HepG2 (cell line): ENCODE data around the gene MED13L. TPM values are rescaled to one million over a fixed set of nuclear protein-coding genes. Genes with fewer than 3 reads are reported as not detected.

Experiments
- ATAC-seq: fragments of 200-7000 bp; cut with Tn5 transposase; 3 replicates; pipeline ENCODE4 v1.9.1; 2020; ENCODE audit warnings: mild to moderate bottlenecking, moderate library complexity
- BruUV-seq: library from RNA; stranded (reverse); fragments of 400-500 nt; replicated peaks from 2 replicates; lab custom pipeline; 2021; lab: Mats Ljungman, UMichigan
- CTCF ChIA-PET: fragments of 300-600 bp; formaldehyde crosslinking; extraction: SDS; loops from one replicate; lab custom pipeline; 2021; ENCODE audit warnings: low total read pairs, inconsistent platforms, low intra/inter-chr PET ratio; lab: Yijun Ruan, JAX
- POLR2A ChIA-PET: fragments of 350-600 bp; sonication (Branson Sonifier 250); formaldehyde crosslinking; loops from one replicate; lab custom pipeline; 2020; ENCODE audit warnings: antibody characterized with exemption, inconsistent platforms; lab: Yijun Ruan, JAX
- DNase-seq: peaks from one replicate; pipeline ENCODE4 v3.0.0-alpha.2; 2015; ENCODE audit warnings: low spot score
- FAIRE-seq: peaks from 3 replicates; lab custom pipeline; 2011; peaks lifted over from hg19 to GRCh38; lab: Jason Lieb, UNC
- H2AFZ ChIP-seq: one replicate; pipeline ENCODE4 v1.6.1; 2011; ENCODE audit warnings: low read length, inconsistent platforms
- H3K27ac ChIP-seq: fragments of 300-600 bp; 3 replicates; pipeline ENCODE4 v1.8.0; 2011; ENCODE audit warnings: mixed run types, mild to moderate bottlenecking, mixed read lengths, low read length, inconsistent platforms; ENCODE audit not compliant: insufficient read depth; ENCODE audit errors: extremely low read length
- H3K27me3 ChIP-seq, 2 experiments: fragments of 200-600 bp in 1 of 2; 2 replicates in 1 of 2; 3 replicates in 1 of 2; pipeline versions ENCODE4 v1.6.0 to v1.8.0; 2011; ENCODE audit warnings: low read length in 2 of 2, mild to moderate bottlenecking in 2 of 2, moderate library complexity in 2 of 2, inconsistent platforms in 1 of 2; ENCODE audit not compliant: insufficient read depth in 2 of 2, control insufficient read depth in 1 of 2
- H3K36me3 ChIP-seq, 2 experiments: fragments of 200-600 bp in 1 of 2; replicated peaks in 1 of 2; 2 replicates in 1 of 2; 3 replicates in 1 of 2; pipeline versions ENCODE4 v1.5.1 to v1.8.0; 2011; ENCODE audit warnings: low read length in 2 of 2, inconsistent platforms in 1 of 2; ENCODE audit not compliant: insufficient read depth in 2 of 2, control insufficient read depth in 1 of 2
- H3K4me1 ChIP-seq: 2 replicates; pipeline ENCODE4 v1.5.1; 2012; ENCODE audit warnings: low read length, inconsistent platforms; ENCODE audit not compliant: insufficient read depth
- H3K4me2 ChIP-seq: 2 replicates; pipeline ENCODE4 v1.6.0; 2011; ENCODE audit warnings: low read depth, low read length, inconsistent platforms
- H3K4me3 ChIP-seq, 3 experiments: fragments of 200-600 bp in 1 of 3; sonication (generic), shearing (Covaris generic) in 1 of 3; replicated peaks in 1 of 3; 2 replicates each; pipeline ENCODE4 v1.5.1; 2011 to 2016; ENCODE audit warnings: low read length in 3 of 3, inconsistent platforms in 2 of 3, low read depth in 2 of 3, mild to moderate bottlenecking in 2 of 3, control low read depth in 1 of 3, mixed read lengths in 1 of 3; ENCODE audit not compliant: insufficient read depth in 1 of 3
- H3K79me2 ChIP-seq: one replicate; pipeline ENCODE4 v1.6.1; 2011; ENCODE audit warnings: low read length, inconsistent platforms; ENCODE audit not compliant: insufficient read depth
- H3K9ac ChIP-seq: 2 replicates; pipeline ENCODE4 v1.6.0; 2011; ENCODE audit warnings: mild to moderate bottlenecking, low read depth, low read length, inconsistent platforms; ENCODE audit not compliant: insufficient read depth
- H3K9me3 ChIP-seq: 2 replicates; pipeline ENCODE4 v1.5.1; 2012; ENCODE audit warnings: mild to moderate bottlenecking, low read length
- H4K20me1 ChIP-seq: 2 replicates; pipeline ENCODE4 v1.6.0; 2011; ENCODE audit warnings: inconsistent platforms, mild to moderate bottlenecking, low read length, moderate library complexity; ENCODE audit not compliant: insufficient read depth
- ATF7 ChIP-seq, 2 experiments: fragments of 450-650 bp in 1 of 2; sonication (generic) in 1 of 2; formaldehyde crosslinking in 1 of 2; IDR thresholded peaks; 2 replicates each; pipeline versions ENCODE4 v1.4.0 to v1.6.1; 2016 to 2020; ENCODE audit warnings: antibody characterized with exemption in 1 of 2, mild to moderate bottlenecking in 1 of 2, missing genetic modification reagents in 1 of 2
- BCL6 ChIP-seq: IDR thresholded peaks from 2 replicates; pipeline ENCODE4 v1.6.1; 2016; ENCODE audit warnings: missing genetic modification reagents, missing compliant biosample characterization
- CC2D1A ChIP-seq: sonication (generic); formaldehyde crosslinking; IDR thresholded peaks from 2 replicates; pipeline ENCODE4 v1.8.1; 2023; ENCODE audit warnings: mild to moderate bottlenecking, missing genetic modification reagents
- CREB3 ChIP-seq: sonication (generic); formaldehyde crosslinking; IDR thresholded peaks from 2 replicates; pipeline ENCODE4 v1.5.0; 2020; ENCODE audit warnings: missing genetic modification reagents
- ELK4 ChIP-seq: sonication (generic); formaldehyde crosslinking; IDR thresholded peaks from 2 replicates; pipeline ENCODE4 v1.9.0; 2021; ENCODE audit warnings: missing genetic modification reagents, borderline replicate concordance
- GABPB1 ChIP-seq: IDR thresholded peaks from 2 replicates; pipeline ENCODE4 v1.6.1; 2016; ENCODE audit warnings: mild to moderate bottlenecking, missing genetic modification reagents, moderate library complexity, missing compliant biosample characterization
- GLI4 ChIP-seq: sonication (generic); formaldehyde crosslinking; IDR thresholded peaks from 2 replicates; pipeline ENCODE4 v1.5.1; 2020; ENCODE audit warnings: missing genetic modification reagents, mild to moderate bottlenecking, moderate library complexity, borderline replicate concordance
- HOXA5 ChIP-seq: sonication (generic); formaldehyde crosslinking; IDR thresholded peaks from 2 replicates; pipeline ENCODE4 v1.4.0; 2020; ENCODE audit warnings: missing genetic modification reagents
- KDM5B ChIP-seq: sonication (generic); formaldehyde crosslinking; IDR thresholded peaks from 2 replicates; pipeline ENCODE4 v1.4.0; 2020; ENCODE audit warnings: missing genetic modification reagents, mild to moderate bottlenecking, borderline replicate concordance
- KLF11 ChIP-seq: IDR thresholded peaks from 2 replicates; pipeline ENCODE4 v1.6.1; 2016; ENCODE audit warnings: missing compliant biosample characterization
- RFX3 ChIP-seq: IDR thresholded peaks from 2 replicates; pipeline ENCODE4 v1.6.1; 2016; ENCODE audit warnings: missing biosample characterization, missing genetic modification reagents
- SMC3 ChIP-seq: IDR thresholded peaks from 2 replicates; pipeline ENCODE4 v1.6.1; 2011; ENCODE audit warnings: low read length, improper control_type of control experiment
- SRSF1 ChIP-seq: fragments of 200-400 bp; formaldehyde crosslinking; optimal IDR thresholded peaks from 2 replicates; pipeline ENCODE3; 2017; ENCODE audit warnings: mild to moderate bottlenecking, low read depth, low read length, moderate library complexity
- ZNF484 ChIP-seq: sonication (generic); formaldehyde crosslinking; IDR thresholded peaks from 2 replicates; pipeline ENCODE4 v1.5.1; 2020; ENCODE audit warnings: mild to moderate bottlenecking, low read depth, missing genetic modification reagents, borderline replicate concordance
- ZNF563 ChIP-seq: sonication (generic); formaldehyde crosslinking; IDR thresholded peaks from 2 replicates; pipeline ENCODE4 v1.8.0; 2022; ENCODE audit warnings: mild to moderate bottlenecking, moderate library complexity, missing genetic modification reagents
- ZNF674 ChIP-seq: sonication (generic); formaldehyde crosslinking; IDR thresholded peaks from 2 replicates; pipeline ENCODE4 v1.5.0; 2020; ENCODE audit warnings: low read depth, mild to moderate bottlenecking, missing genetic modification reagents
- ZNF747 ChIP-seq: sonication (generic); formaldehyde crosslinking; IDR thresholded peaks from 2 replicates; pipeline ENCODE4 v1.8.1; 2023; ENCODE audit warnings: missing genetic modification reagents, mild to moderate bottlenecking, borderline replicate concordance
- ZNF776 ChIP-seq: sonication (generic); formaldehyde crosslinking; IDR thresholded peaks from 2 replicates; pipeline ENCODE4 v1.4.0; 2020; ENCODE audit warnings: mild to moderate bottlenecking, missing genetic modification reagents
- whole genome bisulfite sequencing: methylation state at CpG from one replicate; pipeline ENCODE4 v1.1.6; 2017; ENCODE audit warnings: low lambda C conversion rate; 5-methylcytosine and 5-hydroxymethylcytosine counted together
- in situ Hi-C: cut with HindIII; loops from 2 replicates; pipeline ENCODE4 v1.10.0; 2017; ENCODE audit warnings: low pct_unique_long_range_greater_than_20kb; ENCODE audit not compliant: extremely low pct_ligation_motif_present
- intact Hi-C: fragments of 100-400 bp; cut with micrococcal nuclease; formaldehyde crosslinking; loops from one replicate; pipeline ENCODE4 v1.10.0; 2022; ENCODE audit not compliant: unreplicated experiment
- polyA plus RNA-seq, 8 experiments: library from polyadenylated mRNA; depleted of rRNA in 3 of 8; stranded (reverse) in 7 of 8; unstranded in 1 of 8; fragments of >200 nt; fragmentation: Illumina TruSeq in 4 of 8; extraction: Trizol in 4 of 8; gene quantifications; 2 replicates each; pipeline versions ENCODE4 v1.2.1 to v1.2.3, GENCODE V29; 2011 to 2016; ENCODE audit warnings: low read depth in 4 of 8, missing spikeins in 1 of 8, mixed read lengths in 1 of 8; ENCODE audit not compliant: insufficient read depth in 1 of 8
- total RNA-seq, 5 experiments: library from RNA; depleted of rRNA; stranded (reverse); fragments of >200 nt; fragmentation: Illumina TruSeq; extraction: Trizol; gene quantifications; 2 replicates each; pipeline ENCODE4 v1.2.3, GENCODE V29; 2016; ENCODE audit warnings: low read depth in 1 of 5

The MED13L gene
- total and polyA plus RNA-seq, 2 of the 13 experiments (the other 11 are each of a cell fraction or from before 2014, with no cell fraction given) = 24.8 to 38.9 TPM

- Histone ChIP-seq H3K4me3 (no peak overlapping the region), H3K36me3 (no peaks in the 10 kb centered on the region), H3K79me2 (peaks cover 27% of the 10 kb centered on the region), H3K27ac (no peak overlapping the region), H3K4me1 (peaks cover 65% of the 10 kb centered on the region), H3K4me2 (no peak overlapping the region), H3K9me3 (no peaks in the 10 kb centered on the region), H4K20me1 (0 out of 2 replicates have a peak, but pooled peaks cover 9% of the 10 kb centered on the region), H2AFZ (no peak overlapping the region), H3K9ac (no peak overlapping the region), H3K27me3 (no peaks in the 10 kb centered on the region)
- no peak for FAIRE-seq
- 69% methylated on average over 1 of the region's 1 CpG for WGBS
- ChIA-PET CTCF (no interaction called here), POLR2A (no interaction called here)
- ATAC-seq = no peak
- in situ Hi-C loops (no loop called here), intact Hi-C loops (no loop called here)
- DNase-seq = peak; percentile 45
- BruUV-seq = no TSS peak
- no peak for TF ChIP-seq CC2D1A (CRISPR knock-in tag)
- no peak for TF ChIP-seq ZNF563 (CRISPR knock-in tag)
- 0 out of 2 replicates have a peak, but pooled peaks have one; percentile 4 for TF ChIP-seq BCL6
- TF ChIP-seq CREB3 = no peak
Observed at GRCh38 chr12:116159175-116159574, 118.3 kb downstream of the MED13L start.

- FAIRE-seq = no peak
- POLR2A ChIA-PET = no interaction called here
Observed at GRCh38 chr12:116157845-116158267, 119.6 kb downstream of the MED13L start.

More at GRCh38 chr12:116157845-116158267, 119.6 kb downstream of the MED13L start:
- H3K36me3 ChIP-seq = no peaks in the 10 kb centered on the region
- intact Hi-C loops = no loop called here
- TF ChIP-seq KDM5B (CRISPR knock-in tag) = no peak
- no peak for TF ChIP-seq ZNF776 (CRISPR knock-in tag)
- no peak for TF ChIP-seq SMC3
- TF ChIP-seq RFX3 (CRISPR knock-in tag) = no peak
- no peak for TF ChIP-seq ELK4 (CRISPR knock-in tag)
- no peak for TF ChIP-seq ATF7 (IDR thresholded peaks at IDR 0.05)
- TF ChIP-seq ATF7 (CRISPR knock-in tag; IDR thresholded peaks at IDR 0.05) = no peak
- no peak for TF ChIP-seq HOXA5 (CRISPR knock-in tag)
- no peak for TF ChIP-seq KLF11 (CRISPR knock-in tag)
- no peak for TF ChIP-seq ZNF747
- TF ChIP-seq ZNF484 (CRISPR knock-in tag) = no peak
- no peak for TF ChIP-seq GLI4
- no peak for TF ChIP-seq GABPB1
- no peak for TF ChIP-seq ZNF674
- TF ChIP-seq SRSF1 = no peak
- no peak overlapping the region for H3K4me3 ChIP-seq
- CTCF ChIA-PET = no interaction called here
- H3K9ac ChIP-seq = no peak overlapping the region
- in situ Hi-C loops = no loop called here
- peaks cover 78% of the 10 kb centered on the region for H3K4me1 ChIP-seq
- no TSS peak for BruUV-seq
- ATAC-seq (no peak), DNase-seq (no peak)
- peaks cover 9% of the 10 kb centered on the region; the same call in 1 of the 2 replicates for H4K20me1 ChIP-seq
- no peak overlapping the region for H3K4me2 ChIP-seq
- H3K79me2 ChIP-seq = peaks cover 32% of the 10 kb centered on the region
- H3K9me3 ChIP-seq = no peaks in the 10 kb centered on the region
- H3K27ac ChIP-seq = no peak overlapping the region
- 95% methylated on average over 5 of the region's 5 CpGs for WGBS
- no peaks in the 10 kb centered on the region for H3K27me3 ChIP-seq
- H2AFZ ChIP-seq = no peak overlapping the region
